ENCODE data around the gene DIS3L2.

Gene DIS3L2

DNA sequence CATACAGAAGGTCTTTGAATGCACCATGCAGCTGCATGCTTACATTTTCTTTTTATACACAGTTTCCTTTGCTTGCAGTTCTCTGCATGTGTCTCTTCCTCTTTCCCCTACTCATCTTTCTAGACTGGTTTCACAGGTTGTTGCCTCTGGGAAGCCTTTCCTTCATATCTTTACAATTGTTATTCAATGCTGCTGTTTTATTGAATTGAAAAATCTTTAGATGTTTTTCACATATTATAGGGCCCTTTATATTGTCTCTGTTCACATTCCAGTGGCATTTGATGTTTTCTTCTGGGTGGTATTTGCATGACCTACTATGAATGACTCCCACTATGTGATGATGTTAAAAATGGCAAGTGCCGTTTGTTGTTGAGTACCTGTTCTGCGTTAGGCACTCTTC is 91.1 kb downstream of the DIS3L2 start:
- ChIA-PET CTCF (no interaction called here), POLR2A (no interaction called here)
- no peak for TF ChIP-seq FOXK2 (IDR thresholded peaks at IDR 0.05)
- TF ChIP-seq L3MBTL2 (conservative IDR thresholded peaks at IDR 0.05): no peak
- TF ChIP-seq SUZ12 (IDR thresholded peaks at IDR 0.05): no peak
- no peak for TF ChIP-seq TARDBP (IDR thresholded peaks at IDR 0.05)
- no peak for TF ChIP-seq FOXM1 (IDR thresholded peaks at IDR 0.05; ENCODE audit: borderline replicate concordance)
- TF ChIP-seq NFRKB (IDR thresholded peaks at IDR 0.05): no peak
- no peak for TF ChIP-seq HDGF (IDR thresholded peaks at IDR 0.05; ENCODE audit: borderline replicate concordance)
- TF ChIP-seq ELF4 (IDR thresholded peaks at IDR 0.05): no peak
- no peak for TF ChIP-seq ARNT (IDR thresholded peaks at IDR 0.05)
- no peak for TF ChIP-seq PKNOX1 (IDR thresholded peaks at IDR 0.05)
- TF ChIP-seq ZNF384 (IDR thresholded peaks at IDR 0.05): no peak
- TF ChIP-seq BHLHE40 (IDR thresholded peaks at IDR 0.05; ENCODE audit: borderline replicate concordance): no peak
- no peak for TF ChIP-seq FOXA1 (IDR thresholded peaks at IDR 0.05)
- no peak for TF ChIP-seq LEF1 (IDR thresholded peaks at IDR 0.05; ENCODE audit: borderline replicate concordance)
- no peak for TF ChIP-seq SP1 (IDR thresholded peaks at IDR 0.05)
- no peak for TF ChIP-seq CTBP1 (IDR thresholded peaks at IDR 0.05; ENCODE audit: borderline replicate concordance)
- no peak for DNase-seq (ENCODE audit: extremely low spot score)

GRCh38 chr2:232053777-232054176 is 92.3 kb downstream of the DIS3L2 start:
- ChIA-PET POLR2A (no interaction called here), CTCF (no interaction called here)
- no peak for DNase-seq (ENCODE audit: extremely low spot score)
- TF ChIP-seq SP1 (IDR thresholded peaks at IDR 0.05) (no peak), SUZ12 (IDR thresholded peaks at IDR 0.05) (no peak), L3MBTL2 (conservative IDR thresholded peaks at IDR 0.05) (no peak), PKNOX1 (IDR thresholded peaks at IDR 0.05) (no peak)

DNA sequence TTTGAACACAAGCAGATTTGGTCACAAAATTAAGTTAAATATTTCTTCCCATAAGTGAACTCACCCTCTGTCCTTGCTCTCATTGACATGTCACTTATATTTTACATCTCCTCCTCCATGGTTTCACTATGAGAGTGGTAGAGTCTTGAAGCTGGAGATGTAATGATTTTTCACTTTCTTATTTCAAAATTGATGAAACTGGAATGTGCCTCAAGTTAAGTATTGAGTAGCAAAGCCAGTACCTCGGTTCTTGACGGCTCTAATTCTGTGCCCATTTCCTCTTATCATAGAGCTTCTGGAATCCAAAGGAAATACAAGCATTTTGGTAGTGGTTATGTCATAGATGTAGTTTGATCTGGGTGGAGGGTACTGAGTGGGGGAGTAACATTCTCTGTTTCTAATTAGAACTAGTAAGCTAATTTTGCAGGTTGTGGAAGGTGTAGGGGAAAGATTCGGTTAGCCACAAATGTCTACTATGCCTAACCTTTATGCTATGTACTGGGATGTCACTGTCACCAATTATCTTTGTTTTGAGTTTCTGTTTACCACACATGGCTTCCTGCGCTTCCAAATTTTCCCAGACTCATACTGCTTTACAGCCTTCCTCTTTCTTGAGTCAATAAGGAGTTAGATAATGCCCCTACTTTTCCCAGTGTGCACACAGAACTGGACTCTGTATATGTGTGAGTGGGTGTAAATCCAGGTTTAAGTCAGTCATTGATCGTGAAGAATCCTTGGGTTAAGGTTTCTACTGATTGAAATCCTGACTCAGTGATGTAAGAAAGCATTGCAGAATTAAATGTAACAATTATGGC is 96.8 kb downstream of the DIS3L2 start:
- ChIA-PET CTCF (interaction anchor here (0.6 kb wide), 1 partner anchor 277 kb away, joined by 4 read pairs; no protein-coding TSS in a partner anchor), POLR2A (no interaction called here)
- TF ChIP-seq LEF1 (IDR thresholded peaks at IDR 0.05; ENCODE audit: borderline replicate concordance): no peak
- no peak for TF ChIP-seq BHLHE40 (IDR thresholded peaks at IDR 0.05; ENCODE audit: borderline replicate concordance)
- no peak for TF ChIP-seq NFRKB (IDR thresholded peaks at IDR 0.05)
- DNase-seq (ENCODE audit: extremely low spot score): no peak

- TF ChIP-seq TARDBP (IDR thresholded peaks at IDR 0.05) (no peak), FOXK2 (IDR thresholded peaks at IDR 0.05) (no peak), BHLHE40 (IDR thresholded peaks at IDR 0.05; ENCODE audit: borderline replicate concordance) (no peak), SUZ12 (IDR thresholded peaks at IDR 0.05) (no peak), HDGF (IDR thresholded peaks at IDR 0.05; ENCODE audit: borderline replicate concordance) (no peak), PKNOX1 (IDR thresholded peaks at IDR 0.05) (no peak), ELF4 (IDR thresholded peaks at IDR 0.05) (no peak), L3MBTL2 (conservative IDR thresholded peaks at IDR 0.05) (no peak), SP1 (IDR thresholded peaks at IDR 0.05) (no peak), ARNT (IDR thresholded peaks at IDR 0.05) (no peak), LEF1 (IDR thresholded peaks at IDR 0.05; ENCODE audit: borderline replicate concordance) (no peak), ZNF384 (IDR thresholded peaks at IDR 0.05) (no peak), FOXM1 (IDR thresholded peaks at IDR 0.05; ENCODE audit: borderline replicate concordance) (no peak), NFRKB (IDR thresholded peaks at IDR 0.05) (no peak), FOXA1 (IDR thresholded peaks at IDR 0.05) (no peak), CTBP1 (IDR thresholded peaks at IDR 0.05; ENCODE audit: borderline replicate concordance) (no peak)
- POLR2A ChIA-PET: no interaction called here
- CTCF ChIA-PET: no interaction called here
- DNase-seq (ENCODE audit: extremely low spot score): no peak
Measured at GRCh38 chr2:232058931-232059330, 97.4 kb downstream of the DIS3L2 start.

- no peak for DNase-seq (ENCODE audit: extremely low spot score)
- ChIA-PET CTCF (interaction anchor here (0.5 kb wide), 1 partner anchor 1209 kb away, joined by 3 read pairs; no protein-coding TSS in a partner anchor), POLR2A (no interaction called here)
- no peak for TF ChIP-seq SUZ12 (IDR thresholded peaks at IDR 0.05)
- no peak for TF ChIP-seq ARNT (IDR thresholded peaks at IDR 0.05)
- no peak for TF ChIP-seq SP1 (IDR thresholded peaks at IDR 0.05)
- no peak for TF ChIP-seq FOXK2 (IDR thresholded peaks at IDR 0.05)
- no peak for TF ChIP-seq HDGF (IDR thresholded peaks at IDR 0.05; ENCODE audit: borderline replicate concordance)
- no peak for TF ChIP-seq TARDBP (IDR thresholded peaks at IDR 0.05)
- no peak for TF ChIP-seq FOXA1 (IDR thresholded peaks at IDR 0.05)
- no peak for TF ChIP-seq L3MBTL2 (conservative IDR thresholded peaks at IDR 0.05)
- TF ChIP-seq BHLHE40 (IDR thresholded peaks at IDR 0.05; ENCODE audit: borderline replicate concordance): no peak
- TF ChIP-seq PKNOX1 (IDR thresholded peaks at IDR 0.05): no peak
- no peak for TF ChIP-seq ELF4 (IDR thresholded peaks at IDR 0.05)
- TF ChIP-seq ZNF384 (IDR thresholded peaks at IDR 0.05): no peak
- no peak for TF ChIP-seq FOXM1 (IDR thresholded peaks at IDR 0.05; ENCODE audit: borderline replicate concordance)
- TF ChIP-seq LEF1 (IDR thresholded peaks at IDR 0.05; ENCODE audit: borderline replicate concordance): no peak
- no peak for TF ChIP-seq CTBP1 (IDR thresholded peaks at IDR 0.05; ENCODE audit: borderline replicate concordance)
- TF ChIP-seq NFRKB (IDR thresholded peaks at IDR 0.05): no peak
Measured at GRCh38 chr2:232061265-232061664, 99.8 kb downstream of the DIS3L2 start.

Measured in HEK293T (cell line).